Ovary (tissue), 9 donors: ENCODE results near the gene TIMM17B. TPM values are rescaled to one million over a fixed set of nuclear protein-coding genes. Genes with fewer than 3 reads are reported as not detected.

Experiments used
- DNase-seq, 5 donors: peaks; one replicate each; pipeline ENCODE4 v3.0.0-alpha.2; 2019 to 2020
- H3K27ac ChIP-seq, 2 donors: fragments of 200-600 bp; one replicate each; pipeline versions ENCODE4 v1.5.1 to v1.8.0; 2019 to 2022
- H3K27me3 ChIP-seq: fragments of 200-600 bp; one replicate; pipeline ENCODE4 v1.8.0; 2022
- H3K36me3 ChIP-seq: fragments of 200-600 bp; sonication (generic); one replicate; pipeline ENCODE4 v1.5.1; 2019
- H3K4me1 ChIP-seq: one replicate; pipeline ENCODE4 v1.8.1; 2013; ENCODE audit warnings: mild to moderate bottlenecking, moderate library complexity; ENCODE audit not compliant: insufficient read depth
- H3K4me3 ChIP-seq: fragments of 200-600 bp; sonication (generic); one replicate; pipeline ENCODE4 v1.5.1; 2017
- H3K9me3 ChIP-seq, 2 donors: fragments of 200-600 bp in 1 of 2; sonication (generic) in 1 of 2; one replicate each; pipeline versions ENCODE4 v1.5.1 to v1.8.1; 2013 to 2019; ENCODE audit warnings: mild to moderate bottlenecking in 1 of 2, moderate library complexity in 1 of 2
- EP300 ChIP-seq: sonication (generic); formaldehyde crosslinking; IDR thresholded peaks from one replicate; pipeline ENCODE4 v1.6.1; 2017; ENCODE audit warnings: antibody characterized with exemption
- POLR2A ChIP-seq: fragments of 450-650 bp; IDR thresholded peaks from one replicate; pipeline ENCODE4 v1.6.1; 2017; ENCODE audit warnings: antibody characterized with exemption, mild to moderate bottlenecking, moderate library complexity
- WGBS, 3 donors: extraction: QIAGEN DNeasy Blood & Tissue Kit in 1 of 3; methylation state at CpG; one replicate each; pipeline versions ENCODE4 v1.1.5 to v1.1.7; 2013 to 2017; 5-methylcytosine and 5-hydroxymethylcytosine counted together
- intact Hi-C, 4 donors: fragments of 100-400 bp; cut with DNase I; formaldehyde crosslinking; loops; one replicate each; pipeline versions ENCODE4 v1.11.0 to v1.15.1; 2022 to 2023
- polyA plus RNA-seq, 2 donors: library from polyadenylated mRNA; stranded (reverse); fragments of 200-250 nt in 1 of 2; fragments of 350-450 nt in 1 of 2; fragmentation: Illumina TruSeq in 1 of 2; extraction: RNeasy Lipid Tissue Mini Kit (QIAGEN cat#74804) in 1 of 2; gene quantifications; one replicate each; pipeline ENCODE4 v1.2.3, GENCODE V29; 2013 to 2014
- total RNA-seq, 7 donors: library from RNA; depleted of rRNA in 2 of 7; stranded (reverse); fragments of >200 nt in 2 of 7; fragmentation: NEBNext Ultra II Directional in 3 of 7; extraction: Animal tissue kit (Norgen Biotek cat#: 25700) in 3 of 7; gene quantifications; one replicate each; pipeline versions ENCODE4 v1.1.0 to v1.2.4, GENCODE V29; 2016 to 2023
- TF ChIP-seq, protein P1 (sequence below), 3 donors: fragments of 450-650 bp in 2 of 3; fragments of 200-600 bp in 1 of 3; IDR thresholded peaks; one replicate each; pipeline versions ENCODE4 v1.5.1 to v1.8.0; 2016 to 2022; ENCODE audit warnings: antibody characterized with exemption in 3 of 3, mild to moderate bottlenecking in 1 of 3
- donor health status: DM: no; HTN: no; CAD: no; lungs with moderate emphysema.
- donor health status: DM: no; HTN: no; CAD: no.
- donor health status: Bipolar disorder and iron deficiency.
- donor health status: DM: yes; HTN: yes; CAD: no.
- donor health status: DM: no; HTN: no; CAD: no.
- donor health status: DM: yes; HTN: yes; CAD: no.

Gene TIMM17B
- total and polyA plus RNA-seq, 9 donors, result 7.2 to 43.9 (median 32.8) TPM

DNA sequence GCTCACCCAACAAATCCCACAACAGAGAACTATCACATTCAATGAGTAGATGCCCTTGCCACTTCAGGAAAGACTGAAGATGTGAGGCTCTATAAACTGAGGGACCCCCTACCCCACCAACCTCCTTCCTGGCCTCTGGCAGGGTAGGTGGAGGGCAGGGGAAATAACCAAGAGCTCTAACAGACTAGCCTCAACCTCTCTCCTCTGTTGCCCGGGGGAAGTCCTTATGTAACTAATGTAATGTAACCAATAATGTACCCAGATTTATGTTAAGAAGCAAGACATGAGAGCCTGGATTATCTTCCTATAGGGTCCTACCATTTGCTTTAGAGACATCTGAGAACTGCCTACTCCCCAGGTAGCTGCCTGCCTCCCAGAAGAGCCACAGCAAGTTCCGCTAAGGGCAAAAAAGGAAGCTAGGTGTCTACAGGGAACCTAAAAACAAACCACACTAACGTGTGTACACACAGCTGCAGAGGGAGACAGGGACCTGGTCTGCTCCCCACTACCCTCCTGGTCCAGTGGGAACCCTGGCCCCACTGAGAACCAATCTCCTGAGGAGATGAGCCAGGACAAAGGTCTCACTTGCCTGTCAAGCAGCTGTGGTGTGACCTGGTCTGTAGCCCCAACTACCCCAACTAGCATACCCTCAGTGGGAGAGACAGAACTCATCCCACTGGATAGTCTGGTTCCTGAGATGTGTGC, 42.1 kb upstream of the TIMM17B start:
- intact Hi-C loops, result loop anchor here in 1 of 4 donors (5.0 kb wide), 1 partner anchor 302 kb away; no protein-coding TSS in a partner anchor
- DNase-seq, result no peak
- WGBS, 3 donors, result 63 to 70% (median 67%) methylated on average over 3 of the region's 3 CpGs

DNA sequence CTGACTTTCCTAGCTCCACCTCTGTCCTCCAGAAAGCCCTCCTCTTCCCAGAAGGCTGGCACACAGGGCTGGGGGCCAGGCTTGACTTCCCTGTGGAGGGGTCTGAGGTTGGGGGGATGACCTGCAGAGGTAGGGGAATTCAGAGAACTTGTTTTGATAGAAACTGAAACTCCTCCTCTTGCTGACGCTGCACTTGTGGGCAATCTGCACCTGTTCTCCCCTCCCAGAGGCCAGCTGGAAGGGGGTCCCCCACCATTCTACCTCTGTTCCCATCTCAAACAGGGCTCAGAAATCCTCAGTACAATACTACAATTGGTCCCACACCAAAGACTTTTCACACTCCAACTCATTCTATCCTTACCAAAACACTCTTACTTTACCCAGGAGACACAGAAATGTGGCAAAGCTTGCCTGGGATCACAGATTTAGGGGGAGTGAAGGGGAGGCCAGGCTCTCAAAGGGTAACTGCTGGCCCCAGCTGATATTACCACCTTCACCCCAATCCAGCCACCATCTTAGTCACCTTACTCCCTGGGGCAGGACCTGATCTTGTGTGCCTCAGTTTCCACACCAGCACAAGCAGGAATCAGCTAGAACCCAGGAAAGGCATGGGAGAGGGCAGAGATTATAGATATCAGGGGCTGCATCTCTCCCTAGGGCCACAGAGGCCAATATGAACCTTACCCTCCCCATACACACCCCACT, 41.3 kb upstream of the TIMM17B start:
- 43 to 67% (median 63%) methylated on average over 1 of the region's 1 CpG for WGBS, 3 donors
- Histone ChIP-seq H3K4me1 (peaks cover 2% of the 10 kb centered on the region), H3K4me3 (no peak overlapping the region), H3K36me3 (no peaks in the 10 kb centered on the region), H3K27me3 (no peaks in the 10 kb centered on the region), H3K27ac (no peak overlapping the region), H3K9me3 (no peaks in the 10 kb centered on the region)
- no peak for DNase-seq
- TF ChIP-seq EP300 (no peak), POLR2A (no peak)
- TF ChIP-seq, protein P1, sequence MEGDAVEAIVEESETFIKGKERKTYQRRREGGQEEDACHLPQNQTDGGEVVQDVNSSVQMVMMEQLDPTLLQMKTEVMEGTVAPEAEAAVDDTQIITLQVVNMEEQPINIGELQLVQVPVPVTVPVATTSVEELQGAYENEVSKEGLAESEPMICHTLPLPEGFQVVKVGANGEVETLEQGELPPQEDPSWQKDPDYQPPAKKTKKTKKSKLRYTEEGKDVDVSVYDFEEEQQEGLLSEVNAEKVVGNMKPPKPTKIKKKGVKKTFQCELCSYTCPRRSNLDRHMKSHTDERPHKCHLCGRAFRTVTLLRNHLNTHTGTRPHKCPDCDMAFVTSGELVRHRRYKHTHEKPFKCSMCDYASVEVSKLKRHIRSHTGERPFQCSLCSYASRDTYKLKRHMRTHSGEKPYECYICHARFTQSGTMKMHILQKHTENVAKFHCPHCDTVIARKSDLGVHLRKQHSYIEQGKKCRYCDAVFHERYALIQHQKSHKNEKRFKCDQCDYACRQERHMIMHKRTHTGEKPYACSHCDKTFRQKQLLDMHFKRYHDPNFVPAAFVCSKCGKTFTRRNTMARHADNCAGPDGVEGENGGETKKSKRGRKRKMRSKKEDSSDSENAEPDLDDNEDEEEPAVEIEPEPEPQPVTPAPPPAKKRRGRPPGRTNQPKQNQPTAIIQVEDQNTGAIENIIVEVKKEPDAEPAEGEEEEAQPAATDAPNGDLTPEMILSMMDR (IDR thresholded peaks at IDR 0.05), result no peak
- intact Hi-C loops, result no loop called here

More for the DNA sequence above, 42.1 kb upstream of the TIMM17B start:
- no peak overlapping the region for H3K27ac ChIP-seq
- no peaks in the 10 kb centered on the region for H3K9me3 ChIP-seq
- peaks cover 2% of the 10 kb centered on the region for H3K4me1 ChIP-seq
- no peaks in the 10 kb centered on the region for H3K36me3 ChIP-seq
- H3K4me3 ChIP-seq, result no peak overlapping the region
- H3K27me3 ChIP-seq, result no peaks in the 10 kb centered on the region
- TF ChIP-seq, protein P1 (IDR thresholded peaks at IDR 0.05), result no peak
- TF ChIP-seq POLR2A (no peak), EP300 (no peak)

DNA sequence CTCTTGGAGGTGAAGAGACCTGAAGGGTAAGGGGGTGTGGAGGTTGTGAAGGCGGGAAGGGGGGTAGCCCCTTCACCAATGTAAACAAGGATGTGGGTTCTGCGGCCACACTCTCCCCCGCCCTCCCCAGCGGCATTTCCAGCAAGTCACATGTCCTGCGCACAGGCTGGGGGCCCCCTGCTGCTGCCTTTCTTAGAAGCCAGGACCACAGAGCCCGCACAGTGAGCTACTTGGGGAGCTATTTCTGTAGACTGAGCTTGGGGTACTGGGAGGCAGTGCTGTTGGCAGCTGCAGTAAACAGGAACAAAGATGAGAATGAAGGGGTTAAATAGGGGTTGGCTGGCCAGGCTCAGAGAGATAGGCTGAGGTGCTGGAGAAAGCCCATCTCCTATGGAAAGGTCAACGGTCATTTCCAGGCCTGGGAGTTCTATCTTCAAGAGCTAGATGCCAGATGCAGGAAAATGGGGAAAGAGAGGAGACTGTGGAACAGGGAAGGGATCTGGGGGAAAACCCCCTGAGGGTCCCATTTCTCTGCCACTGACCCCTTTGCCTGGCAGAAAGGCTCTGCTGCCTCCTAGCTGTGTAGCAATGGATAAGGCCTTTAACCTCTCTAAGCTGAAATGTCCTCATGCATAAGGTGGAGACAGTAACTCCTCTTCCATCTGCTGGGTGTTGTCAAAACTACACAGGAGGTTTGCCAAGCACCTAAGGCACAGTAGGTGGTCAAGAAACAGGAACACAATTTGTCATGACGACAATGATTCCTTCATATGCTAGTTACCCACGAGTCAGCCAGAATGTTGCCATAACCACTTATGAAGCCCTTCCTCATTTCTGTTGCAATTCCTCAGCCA, 39.7 kb upstream of the TIMM17B start:
- no peak for DNase-seq
- no peak overlapping the region for H3K4me3 ChIP-seq
- no peaks in the 10 kb centered on the region for H3K9me3 ChIP-seq
- no peaks in the 10 kb centered on the region for H3K27me3 ChIP-seq
- WGBS, 3 donors, result 44 to 52% (median 47%) methylated on average over 9 of the region's 9 CpGs
- peaks cover 2% of the 10 kb centered on the region for H3K4me1 ChIP-seq
- TF ChIP-seq, protein P1 (IDR thresholded peaks at IDR 0.05), result no peak
- TF ChIP-seq POLR2A (no peak), EP300 (no peak)
- no peak overlapping the region for H3K27ac ChIP-seq
- no peaks in the 10 kb centered on the region for H3K36me3 ChIP-seq
- intact Hi-C loops, result no loop called here

DNA sequence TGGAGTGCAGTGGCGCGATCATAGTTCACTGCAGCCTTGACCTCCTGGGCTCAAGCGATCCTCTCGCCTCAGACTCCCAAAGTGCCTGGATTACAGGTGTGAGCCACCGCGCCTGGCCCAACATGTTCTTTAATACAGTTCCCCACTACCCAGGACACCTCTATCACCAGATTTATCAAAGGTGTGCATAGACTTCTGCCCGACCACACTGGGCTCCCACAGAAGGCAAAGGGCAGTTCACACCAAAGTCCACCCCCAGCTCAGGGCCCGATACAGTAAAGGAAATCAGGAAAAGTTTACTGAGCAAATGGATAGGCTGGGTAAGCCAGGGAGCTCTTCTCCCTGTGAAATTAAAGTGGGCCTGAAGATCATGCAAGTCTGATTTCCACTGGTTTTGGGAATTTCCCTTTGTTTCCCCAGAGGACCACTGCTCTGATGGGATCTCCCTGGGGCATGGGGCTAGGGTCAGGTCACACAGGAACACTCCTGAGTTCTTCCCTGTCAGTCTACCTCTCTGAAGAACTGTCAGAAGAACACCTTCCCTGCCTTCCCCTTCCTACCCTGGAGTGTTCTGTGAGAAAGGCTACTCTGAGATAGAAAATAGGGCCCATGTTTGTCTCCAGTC, 39.0 kb upstream of the TIMM17B start:
- 83 to 90% (median 85%) methylated on average over 8 of the region's 8 CpGs for WGBS, 3 donors
- TF ChIP-seq EP300 (no peak), POLR2A (no peak)
- TF ChIP-seq, protein P1 (IDR thresholded peaks at IDR 0.05), result no peak
- Histone ChIP-seq H3K9me3 (no peaks in the 10 kb centered on the region), H3K36me3 (no peaks in the 10 kb centered on the region), H3K4me3 (no peak overlapping the region), H3K27ac (no peak overlapping the region), H3K4me1 (peaks cover 1% of the 10 kb centered on the region), H3K27me3 (no peaks in the 10 kb centered on the region)
- DNase-seq, result no peak
- intact Hi-C loops, result no loop called here
